Fibroblast of skin of scalp (primary cell): ENCODE measurements around the gene TNRC18.
A peak's percentile ranks its signal among the peaks of the same experiment; 100 is the strongest.
"Not testable (repeated sequence)": the region's sequence is repeated elsewhere in the genome, so short reads cannot be mapped to it uniquely, and the experiment has no call there.

ENCODE experiments used
- DNase-seq: peaks from one replicate; pipeline ENCODE4 v3.0.0-alpha.2; 2013

The TNRC18 gene

GRCh38 chr7:5374464-5374863 is 49.2 kb downstream of the TNRC18 start:
- no peak for DNase-seq

DNA sequence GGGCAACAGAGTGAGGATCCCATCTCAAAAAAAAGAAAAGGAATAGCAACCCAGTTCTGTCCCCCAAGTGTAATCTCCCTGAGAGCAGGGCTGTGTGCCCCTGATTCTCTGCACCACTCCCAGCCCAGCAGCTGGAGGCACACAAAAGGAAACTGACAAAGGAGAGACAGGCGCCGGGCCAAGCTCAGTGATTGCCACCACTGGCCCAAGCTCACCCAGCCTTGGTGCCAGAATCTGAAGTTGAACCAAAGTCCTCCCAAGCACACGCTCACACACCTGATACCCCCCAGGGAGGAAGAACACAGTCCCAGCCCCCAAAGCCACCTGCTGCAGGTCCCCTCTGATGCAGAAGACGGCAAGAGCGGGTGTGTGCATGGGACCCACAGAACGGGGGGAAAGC is 50.3 kb downstream of the TNRC18 start:
- DNase-seq: no peak

DNA sequence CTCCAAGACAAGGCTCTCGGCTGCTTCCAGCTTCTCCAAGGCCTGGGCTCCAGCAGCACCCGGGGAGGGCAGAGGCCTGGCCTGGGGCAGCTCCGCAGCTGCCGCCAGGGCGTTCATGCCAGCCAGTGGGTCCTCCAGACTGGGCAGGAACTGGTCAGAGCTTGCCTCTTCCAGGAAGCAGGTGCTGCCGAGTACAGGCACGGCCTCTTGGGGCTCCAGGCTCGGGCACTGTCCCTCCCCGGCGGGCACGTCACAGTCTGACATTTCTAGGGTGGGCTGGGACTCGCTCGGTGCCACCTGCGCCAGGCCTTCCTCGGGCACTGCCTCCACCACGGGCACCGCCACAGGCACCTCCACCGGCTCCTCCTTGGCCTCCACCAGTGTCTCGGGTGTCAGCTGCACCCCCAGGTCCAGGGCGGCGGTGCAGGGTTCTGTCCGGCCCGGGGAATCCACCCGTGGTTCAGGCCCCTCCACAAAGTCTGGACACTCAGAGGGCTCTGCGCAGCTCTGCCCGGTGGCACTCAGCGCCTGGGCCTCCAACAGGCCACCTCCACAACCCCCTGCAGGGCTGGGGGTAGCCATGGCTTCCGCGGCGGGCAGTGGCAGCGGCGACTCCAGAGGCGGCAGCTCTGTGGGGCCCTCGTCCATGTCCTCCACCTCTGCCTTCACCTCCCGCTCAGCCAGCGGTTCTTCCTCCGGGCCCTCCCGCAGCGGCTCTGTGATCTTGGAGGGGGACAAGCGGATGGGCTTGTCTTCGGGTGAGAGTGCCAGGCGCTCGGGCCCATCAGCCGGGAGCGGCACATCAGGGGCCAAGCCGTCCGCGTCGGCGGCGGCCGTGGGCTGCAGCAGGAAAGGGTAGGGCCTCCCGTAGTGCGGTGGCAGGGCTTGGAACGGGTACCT is 52.9 kb downstream of the TNRC18 start:
- no peak for DNase-seq

GRCh38 chr7:5367661-5368060 is 56.0 kb downstream of the TNRC18 start:
- no peak for DNase-seq

DNA sequence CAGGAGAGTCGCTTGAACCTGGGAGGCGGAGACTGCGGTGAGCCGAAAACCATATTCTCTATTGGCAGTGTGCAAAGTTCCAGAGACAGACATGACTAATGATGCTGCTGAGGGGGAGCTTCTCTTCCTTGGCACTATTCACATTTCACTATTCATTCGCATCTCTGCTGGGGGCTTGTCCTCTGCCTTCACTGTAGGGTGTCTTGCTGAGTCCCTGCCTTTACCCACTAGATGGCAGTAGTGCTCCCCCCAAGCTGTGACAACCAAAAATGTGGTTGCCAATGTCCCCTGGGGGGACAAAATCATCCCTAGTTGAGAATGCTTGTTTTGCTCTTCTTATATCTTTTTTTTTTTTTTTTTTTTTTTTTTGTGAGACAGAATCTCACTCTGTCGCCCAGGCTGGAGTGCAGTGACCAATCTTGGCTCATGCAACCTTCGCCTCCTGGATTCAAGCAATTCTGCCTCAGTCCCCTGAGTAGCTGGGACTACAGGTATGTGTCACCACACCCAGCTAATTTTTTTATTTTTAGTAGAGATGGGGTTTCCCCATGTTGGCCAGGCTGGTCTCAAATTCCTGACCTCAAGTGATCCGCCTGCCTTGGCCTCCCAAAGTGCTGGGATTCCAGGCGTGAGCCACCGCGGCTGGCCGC is 57.5 kb downstream of the TNRC18 start:
- peak; percentile 95 for DNase-seq

GRCh38 chr7:5363729-5364128 is 59.9 kb downstream of the TNRC18 start:
- DNase-seq: no peak

GRCh38 chr7:5362466-5362865 is 61.2 kb downstream of the TNRC18 start:
- no peak for DNase-seq

DNA sequence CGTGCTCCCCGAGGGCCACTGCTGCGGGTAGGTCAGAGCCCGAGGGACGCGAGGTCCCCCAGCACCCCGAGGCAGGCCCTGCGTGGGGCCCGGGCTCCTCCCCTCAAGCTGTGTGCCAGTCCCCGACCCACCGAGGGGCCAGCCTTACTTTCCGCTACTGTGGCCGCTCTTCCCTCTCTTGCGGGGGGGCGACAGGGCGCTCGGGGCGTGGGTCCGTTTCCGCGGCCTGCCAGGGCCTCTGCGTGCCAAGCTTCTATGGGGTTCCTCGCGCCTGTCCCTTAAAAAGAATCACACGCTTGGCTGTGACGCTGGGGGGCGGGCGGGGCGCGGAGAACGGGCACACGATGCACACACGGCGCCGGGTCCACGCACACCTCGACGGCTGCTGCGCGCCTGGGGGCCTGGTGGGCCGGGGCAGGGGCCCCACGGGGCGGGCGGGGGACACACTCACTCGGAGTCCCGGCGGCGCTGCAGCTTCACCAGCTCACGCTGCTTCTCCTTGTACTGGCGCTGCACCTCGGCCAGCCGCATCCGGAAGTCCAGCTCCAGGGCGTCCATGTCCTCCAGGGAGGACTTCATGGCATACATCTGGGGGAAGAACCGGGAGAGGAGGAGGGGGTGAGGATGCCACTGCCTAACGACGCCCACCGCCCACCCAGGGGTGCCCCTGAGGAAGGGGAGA is 62.0 kb downstream of the TNRC18 start:
- no peak for DNase-seq

- no peak for DNase-seq
Measured at GRCh38 chr7:5360971-5361370, 62.7 kb downstream of the TNRC18 start.

DNA sequence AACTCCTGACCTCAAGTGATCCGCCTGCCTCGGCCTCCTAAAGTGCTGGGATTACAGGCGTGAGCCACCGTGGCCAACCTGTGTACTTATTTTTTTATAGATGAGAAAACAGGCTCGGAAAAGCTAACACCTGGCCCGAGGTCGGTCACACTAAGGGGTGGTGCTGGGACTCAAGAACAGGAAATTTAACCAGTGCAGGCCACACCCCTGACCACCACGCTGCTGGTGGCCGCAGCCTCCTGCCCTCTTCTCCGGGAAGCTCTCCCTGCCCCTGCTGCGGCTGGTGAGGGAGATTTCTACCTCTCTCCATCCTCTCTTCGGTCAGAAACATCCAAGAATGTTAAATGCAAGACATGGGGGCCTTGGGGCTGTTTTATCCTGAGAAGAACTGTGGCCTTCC is 63.2 kb downstream of the TNRC18 start:
- no peak for DNase-seq

- not testable (repeated sequence) for DNase-seq
Measured at GRCh38 chr7:5360021-5360420, 63.6 kb downstream of the TNRC18 start.

- no peak for DNase-seq
Measured at GRCh38 chr7:5359344-5359743, 64.3 kb downstream of the TNRC18 start.

DNA sequence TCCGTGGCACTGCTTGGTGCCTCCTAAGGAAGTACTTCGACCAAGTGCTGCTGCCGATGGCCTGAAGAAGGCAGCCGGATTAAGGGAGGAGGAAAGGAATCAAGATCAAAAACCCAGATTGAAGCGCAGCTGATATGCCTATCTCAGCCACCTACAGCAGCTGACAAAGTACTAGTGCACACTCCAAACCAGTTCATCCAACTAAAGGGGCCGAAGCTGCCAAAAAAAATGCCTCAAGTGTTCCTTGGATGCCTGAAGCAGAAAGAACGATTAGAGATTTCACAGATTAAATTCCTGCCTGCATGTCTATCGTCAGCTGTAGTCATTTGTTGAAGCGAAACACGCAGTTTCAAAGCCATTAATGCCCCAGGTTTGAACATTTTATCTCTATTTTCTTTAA is 65.7 kb downstream of the TNRC18 start:
- no peak for DNase-seq

DNA sequence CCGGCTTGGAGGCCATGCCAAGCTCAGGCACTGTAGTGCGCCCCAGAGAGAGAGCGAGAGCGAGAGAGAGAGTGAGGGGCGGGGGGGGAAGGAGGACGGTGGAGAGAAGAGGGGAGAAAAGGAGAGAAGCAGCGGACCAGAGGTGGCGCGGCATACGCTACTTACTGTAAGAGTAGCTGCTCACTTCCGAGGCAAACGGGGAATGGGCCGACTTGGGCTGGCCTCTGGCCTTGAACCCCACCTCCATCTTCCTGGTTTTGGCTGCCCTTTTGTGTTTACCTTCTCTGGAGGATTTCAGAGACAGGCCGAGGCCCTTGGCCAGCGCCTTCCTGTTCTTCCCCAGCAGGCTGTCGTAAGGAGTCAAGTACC is 66.9 kb downstream of the TNRC18 start:
- no peak for DNase-seq

DNA sequence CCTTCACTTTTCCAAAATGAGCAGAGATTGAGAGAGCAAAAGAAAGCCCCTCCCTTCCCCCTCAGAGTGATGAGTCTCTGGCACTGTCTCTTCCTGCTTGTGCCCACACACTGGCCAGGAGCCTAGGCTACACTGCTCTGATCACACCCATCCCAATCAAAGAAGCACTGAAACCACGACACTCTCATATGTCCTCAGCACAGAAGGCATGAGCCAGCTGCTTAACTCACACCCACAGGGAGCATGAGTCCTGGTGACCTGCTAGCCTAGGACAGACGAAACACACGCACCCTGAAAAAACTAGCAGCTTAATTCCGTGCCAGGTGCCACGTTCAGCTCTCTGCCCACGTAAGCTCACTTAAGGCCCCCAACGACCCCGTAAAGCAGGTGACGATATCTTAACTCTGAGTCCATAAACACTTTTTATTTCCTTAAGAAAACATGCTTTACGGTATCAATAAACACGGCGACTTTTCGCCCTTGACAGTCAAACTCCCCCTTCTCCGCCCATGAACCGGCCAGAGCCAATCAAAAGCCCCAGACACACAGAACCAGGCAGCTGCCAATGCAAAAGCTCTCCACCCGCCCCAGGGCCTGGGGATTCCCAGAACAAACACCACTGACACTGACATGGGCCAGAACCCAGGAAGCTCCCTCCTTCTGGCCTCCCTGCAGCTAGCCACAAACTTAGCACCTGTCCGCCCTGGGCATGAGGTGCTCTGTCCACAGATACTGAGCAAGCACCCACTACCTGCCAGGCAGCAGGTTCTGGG is 69.0 kb downstream of the TNRC18 start:
- no peak for DNase-seq

DNA sequence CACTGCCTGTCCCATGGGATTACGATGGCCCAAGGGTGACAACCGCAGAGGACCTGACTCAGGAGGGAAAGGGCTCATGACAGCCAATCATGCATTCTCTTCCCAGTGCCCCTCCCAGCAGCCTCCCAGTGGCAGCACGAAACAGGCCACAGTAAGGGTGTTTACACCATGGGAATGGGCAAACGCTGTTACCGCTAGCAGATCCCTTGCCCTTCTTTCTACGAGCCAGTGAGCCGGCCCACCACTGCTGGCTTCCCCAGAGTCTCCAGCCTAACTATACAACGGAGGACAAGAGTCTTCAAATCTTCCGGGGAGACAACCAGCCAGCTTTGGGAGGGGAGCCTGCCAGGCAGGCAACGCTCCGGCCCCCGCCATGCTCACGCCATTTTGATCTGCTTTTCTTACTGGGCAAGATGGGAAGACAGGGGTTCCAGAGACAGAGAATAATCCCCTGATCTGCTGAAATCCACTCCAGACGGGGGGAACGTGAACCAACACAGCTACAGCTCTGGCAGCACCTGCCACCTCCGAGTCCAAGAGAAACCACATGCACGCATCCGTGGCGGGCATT is 71.1 kb downstream of the TNRC18 start:
- DNase-seq: no peak

GRCh38 chr7:5351507-5352265 is 71.9 kb downstream of the TNRC18 start:
- no peak for DNase-seq

DNA sequence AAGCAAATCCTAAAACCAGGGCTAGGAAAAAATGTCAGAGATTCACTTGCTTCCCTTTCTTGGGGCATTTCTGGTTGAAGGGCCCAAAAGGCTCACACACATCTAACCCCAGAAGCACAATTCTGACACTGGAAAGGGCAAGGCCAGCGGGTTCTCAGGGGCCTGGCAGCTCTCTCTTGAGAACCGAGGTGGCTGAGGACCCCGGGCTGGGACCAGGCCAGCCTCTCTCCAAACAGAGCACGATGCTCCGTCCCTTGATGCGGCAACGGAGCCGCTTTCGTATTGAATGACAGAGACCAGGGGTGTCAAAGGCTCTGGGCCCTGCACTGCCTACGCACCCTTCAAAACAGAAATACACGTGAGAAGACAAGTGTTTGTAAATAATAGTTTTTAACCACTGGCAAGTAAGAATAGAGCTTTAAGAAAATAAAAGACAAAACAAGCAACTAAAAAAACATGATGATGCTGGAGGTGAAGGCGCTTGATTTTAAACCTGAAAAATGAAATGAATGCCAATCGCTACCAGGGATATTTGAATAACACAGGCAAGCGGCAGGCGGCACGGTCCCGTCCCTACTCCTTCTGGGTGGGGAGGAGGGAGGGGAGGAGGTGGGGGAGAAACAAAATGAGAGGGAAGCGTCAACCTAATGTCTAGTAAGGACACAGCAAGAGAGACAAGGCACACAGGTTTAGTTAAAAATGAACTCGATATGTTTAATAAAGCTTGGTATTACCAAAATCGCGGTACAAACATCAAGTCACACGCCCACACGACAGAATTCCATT is 72.8 kb downstream of the TNRC18 start:
- DNase-seq: no peak

- no peak for DNase-seq
Measured at GRCh38 chr7:5350174-5350463, 73.5 kb downstream of the TNRC18 start.

DNA sequence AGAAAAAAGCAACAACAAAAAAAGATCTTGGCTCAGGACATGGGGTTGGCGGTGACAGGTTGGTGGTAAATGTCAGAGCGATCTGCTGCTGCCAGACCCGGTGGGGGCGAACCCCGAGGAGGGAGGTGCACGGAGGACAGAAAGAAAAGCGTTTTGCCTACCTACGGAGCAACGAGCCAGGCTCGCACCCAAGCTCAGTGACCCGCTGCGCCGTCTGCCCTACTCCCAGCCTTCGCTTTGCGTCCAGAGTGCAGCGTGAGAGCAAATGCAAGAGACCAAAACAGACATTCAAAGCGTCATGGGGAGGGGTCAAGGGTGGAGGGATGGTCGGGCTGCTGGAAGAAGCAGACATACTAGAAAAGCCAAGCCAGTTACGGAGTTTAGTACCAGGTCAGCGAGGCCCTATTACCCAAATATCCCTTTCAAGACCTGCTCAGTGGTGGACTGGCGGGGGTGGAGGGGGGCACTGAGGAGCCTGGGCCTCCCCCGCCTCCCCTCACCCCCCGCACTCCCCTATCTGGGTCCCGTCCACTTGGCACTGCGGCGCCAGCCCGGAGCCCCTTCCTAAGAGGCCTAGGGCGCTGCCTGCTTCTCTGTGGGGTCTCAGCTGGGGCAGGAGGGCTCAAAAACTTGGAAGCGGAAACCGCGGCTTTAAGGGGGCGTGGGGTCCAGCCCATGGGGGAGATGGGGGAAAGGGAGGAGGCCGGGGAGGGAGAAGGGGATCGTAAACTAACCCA is 74.0 kb downstream of the TNRC18 start:
- DNase-seq: no peak
